Activated CD8-positive, alpha-beta T cell treated with anti-CD3 and anti-CD28 coated beads, Interleukin-2, amount 10 ng/mL, durations not matched to agents 7 days and 5 days (primary cell): ENCODE data around the gene NAB2. TPM values are rescaled to one million over a fixed set of nuclear protein-coding genes. Genes with fewer than 3 reads are reported as not detected.

Experiments used
- ATAC-seq: fragments of 150-1000 bp; cut with Tn5 transposase; one replicate; pipeline ENCODE4 v1.10.0; 2021; ENCODE audit warnings: moderate library complexity
- CTCF ChIA-PET: fragments of 350-600 bp; sonication (Branson Sonifier 250); formaldehyde crosslinking; loops from one replicate; lab custom pipeline; 2021; ENCODE audit warnings: antibody characterized with exemption; lab: Charles Lee
- POLR2A ChIA-PET: fragments of 350-600 bp; sonication (Branson Sonifier 250); formaldehyde crosslinking; loops from one replicate; lab custom pipeline; 2021; ENCODE audit warnings: antibody characterized with exemption; lab: Charles Lee
- DNase-seq: peaks from one replicate; pipeline ENCODE4 v3.0.0-alpha.2; 2020
- H3K27ac Mint-ChIP-seq: one replicate; pipeline ENCODE4 v1.8.0; 2021; ENCODE audit warnings: mild to moderate bottlenecking, mixed read lengths
- H3K27me3 Mint-ChIP-seq: one replicate; pipeline ENCODE4 v1.8.0; 2021; ENCODE audit warnings: low read depth, mixed read lengths
- H3K36me3 Mint-ChIP-seq: one replicate; pipeline ENCODE4 v1.8.0; 2021; ENCODE audit warnings: low read depth, mixed read lengths
- H3K4me1 Mint-ChIP-seq: one replicate; pipeline ENCODE4 v1.8.0; 2021; ENCODE audit warnings: low read depth, mixed read lengths
- H3K4me3 Mint-ChIP-seq: one replicate; pipeline ENCODE4 v1.8.0; 2021; ENCODE audit warnings: mild to moderate bottlenecking, mixed read lengths
- H3K9me3 Mint-ChIP-seq: one replicate; pipeline ENCODE4 v1.8.0; 2022; ENCODE audit warnings: mixed read lengths; ENCODE audit not compliant: insufficient read depth
- total RNA-seq, 2 experiments: library from RNA; stranded (reverse); gene quantifications; one replicate each; pipeline ENCODE4 v1.2.3, GENCODE V29; 2021

The NAB2 gene
- total RNA-seq, 2 experiments from 2014 or later, result 12.9 to 13.7 TPM

GRCh38 chr12:57134949-57135348 is 46.0 kb downstream of the NAB2 start:
- Mint-ChIP-seq H3K36me3 (no peaks in the 10 kb centered on the region), H3K27ac (no peak overlapping the region), H3K9me3 (no peaks in the 10 kb centered on the region), H3K4me1 (no peaks in the 10 kb centered on the region), H3K4me3 (no peak overlapping the region), H3K27me3 (peaks cover 28% of the 10 kb centered on the region)
- ChIA-PET CTCF (interaction anchor here (1.1 kb wide), 1 partner anchor 48 kb away, joined by 5 read pairs; no protein-coding TSS in a partner anchor), POLR2A (no interaction called here)
- no peak for ATAC-seq
- DNase-seq, result no peak

- H3K27me3 Mint-ChIP-seq, result peaks cover 22% of the 10 kb centered on the region
- no peaks in the 10 kb centered on the region for H3K4me1 Mint-ChIP-seq
- ChIA-PET CTCF (interaction anchor here (1.1 to 1.5 kb wide), 2 partner anchors 40 to 47 kb away, joined by 3 to 5 read pairs; no protein-coding TSS in a partner anchor), POLR2A (no interaction called here)
- no peak for DNase-seq
- H3K9me3 Mint-ChIP-seq, result no peaks in the 10 kb centered on the region
- ATAC-seq, result no peak
- no peaks in the 10 kb centered on the region for H3K36me3 Mint-ChIP-seq
- H3K27ac Mint-ChIP-seq, result no peak overlapping the region
- H3K4me3 Mint-ChIP-seq, result no peak overlapping the region
Measured at GRCh38 chr12:57135527-57136326, 46.8 kb downstream of the NAB2 start.

GRCh38 chr12:57138526-57139272 is 49.8 kb downstream of the NAB2 start:
- POLR2A ChIA-PET, result interaction anchor here (0.6 kb wide), 1 partner anchor 11 kb away, joined by 3 read pairs; no protein-coding TSS in a partner anchor
- Mint-ChIP-seq H3K4me3 (no peak overlapping the region), H3K27ac (no peak overlapping the region), H3K27me3 (peaks cover 3% of the 10 kb centered on the region), H3K4me1 (peaks cover 13% of the 10 kb centered on the region), H3K36me3 (no peaks in the 10 kb centered on the region), H3K9me3 (no peaks in the 10 kb centered on the region)
- ATAC-seq (no peak), DNase-seq (no peak)
- CTCF ChIA-PET, result no interaction called here

- DNase-seq (no peak), ATAC-seq (no peak)
- ChIA-PET CTCF (interaction anchor here (0.7 to 0.8 kb wide), 2 partner anchors 9 to 16 kb away, joined by 3 to 4 read pairs; no protein-coding TSS in a partner anchor), POLR2A (no interaction called here)
- peaks cover 15% of the 10 kb centered on the region for H3K4me1 Mint-ChIP-seq
- H3K27me3 Mint-ChIP-seq, result peaks cover 3% of the 10 kb centered on the region
- no peak overlapping the region for H3K27ac Mint-ChIP-seq
- no peaks in the 10 kb centered on the region for H3K36me3 Mint-ChIP-seq
- H3K9me3 Mint-ChIP-seq, result no peaks in the 10 kb centered on the region
- H3K4me3 Mint-ChIP-seq, result no peak overlapping the region
Measured at GRCh38 chr12:57139796-57140649, 51.1 kb downstream of the NAB2 start.

- DNase-seq, result no peak
- H3K4me1 Mint-ChIP-seq, result peaks cover 15% of the 10 kb centered on the region
- H3K4me3 Mint-ChIP-seq, result no peak overlapping the region
- CTCF ChIA-PET, result interaction anchor here (1.5 kb wide), 1 partner anchor 17 kb away, joined by 3 read pairs; no protein-coding TSS in a partner anchor
- H3K36me3 Mint-ChIP-seq, result no peaks in the 10 kb centered on the region
- POLR2A ChIA-PET, result no interaction called here
- no peak for ATAC-seq
- H3K27me3 Mint-ChIP-seq, result peaks cover 3% of the 10 kb centered on the region
- H3K9me3 Mint-ChIP-seq, result no peaks in the 10 kb centered on the region
- H3K27ac Mint-ChIP-seq, result no peak overlapping the region
Measured at GRCh38 chr12:57141249-57141648, 52.3 kb downstream of the NAB2 start.

GRCh38 chr12:57142121-57142520 is 53.2 kb downstream of the NAB2 start:
- Mint-ChIP-seq H3K4me1 (peaks cover 15% of the 10 kb centered on the region), H3K27ac (no peak overlapping the region), H3K36me3 (no peaks in the 10 kb centered on the region), H3K9me3 (no peaks in the 10 kb centered on the region), H3K4me3 (no peak overlapping the region), H3K27me3 (peaks cover 3% of the 10 kb centered on the region)
- ChIA-PET POLR2A (no interaction called here), CTCF (interaction anchor here (1.3 to 1.5 kb wide), 2 partner anchors 18 to 34 kb away, joined by 3 to 4 read pairs; no protein-coding TSS in a partner anchor)
- ATAC-seq, result no peak
- DNase-seq, result no peak

GRCh38 chr12:57142727-57143126 is 53.8 kb downstream of the NAB2 start:
- ChIA-PET CTCF (interaction anchor here (1.3 to 1.5 kb wide), 2 partner anchors 18 to 33 kb away, joined by 3 to 4 read pairs; no protein-coding TSS in a partner anchor), POLR2A (no interaction called here)
- Mint-ChIP-seq H3K27ac (no peak overlapping the region), H3K4me1 (peaks cover 15% of the 10 kb centered on the region), H3K9me3 (no peaks in the 10 kb centered on the region), H3K4me3 (no peak overlapping the region), H3K27me3 (peaks cover 3% of the 10 kb centered on the region), H3K36me3 (no peaks in the 10 kb centered on the region)
- ATAC-seq, result no peak
- no peak for DNase-seq

GRCh38 chr12:57143454-57143853 is 54.5 kb downstream of the NAB2 start:
- Mint-ChIP-seq H3K27ac (peak overlapping the region; percentile 37), H3K27me3 (peaks cover 3% of the 10 kb centered on the region), H3K36me3 (no peaks in the 10 kb centered on the region), H3K9me3 (no peaks in the 10 kb centered on the region), H3K4me3 (no peak overlapping the region), H3K4me1 (peaks cover 15% of the 10 kb centered on the region)
- ChIA-PET CTCF (interaction anchor here (0.8 to 1.3 kb wide), 2 partner anchors 19 to 32 kb away, joined by 3 to 4 read pairs; no protein-coding TSS in a partner anchor), POLR2A (no interaction called here)
- ATAC-seq (peak; percentile 90), DNase-seq (peak; percentile 46)

Other genes with a start within 250 kb of the NAB2 start
- gene SDR9C7, start 154.7 kb upstream of the NAB2 start, total RNA-seq, result not detected
- gene RDH16, start 131.5 kb upstream of the NAB2 start, total RNA-seq, result under 1 TPM; 0.18 to 0.37 TPM
- 1 to 10 TPM; 7.7 to 8.2 TPM for gene ZBTB39, start 82.6 kb upstream of the NAB2 start, total RNA-seq
- gene TAC3, start 72.6 kb upstream of the NAB2 start, total RNA-seq, result not detected
- 1 to 10 TPM; 1.3 to 1.4 TPM for gene MYO1A, start 39.0 kb upstream of the NAB2 start, total RNA-seq
- 10 to 100 TPM; 56.4 to 56.9 TPM for gene NEMP1, start 10.3 kb upstream of the NAB2 start, total RNA-seq
- gene STAT6, start 22.2 kb downstream of the NAB2 start, total RNA-seq, result 100 to 1,000 TPM; 189 TPM
- under 1 TPM; 0.39 to 0.40 TPM for gene LRP1, start 39.4 kb downstream of the NAB2 start, total RNA-seq
- not detected for gene LRP1-AS, start 58.5 kb downstream of the NAB2 start, total RNA-seq
- under 1 TPM; 0.39 to 0.40 TPM for gene NXPH4, start 127.7 kb downstream of the NAB2 start, total RNA-seq
- gene SHMT2, start 140.6 kb downstream of the NAB2 start, total RNA-seq, result 100 to 1,000 TPM; 194 to 208 TPM
- gene STAC3, start 162.1 kb downstream of the NAB2 start, total RNA-seq, result 1 to 10 TPM; 7.5 to 9.9 TPM